Endothelial cell (in vitro differentiated cells): ENCODE results near the gene MAGEA12. TPM values are rescaled to one million over a fixed set of nuclear protein-coding genes. Genes with fewer than 3 reads are reported as not detected.
"Not testable (repeated sequence)": the region's sequence is repeated elsewhere in the genome, so short reads cannot be mapped to it uniquely, and the experiment has no call there.

ENCODE experiments used
- DNase-seq: peaks from one replicate; pipeline ENCODE4 v3.0.0; 2021; ENCODE audit warnings: low spot score
- H3K27ac Mint-ChIP-seq: one replicate; pipeline ENCODE4 v1.8.0; 2021; ENCODE audit warnings: mixed read lengths, inconsistent platforms; ENCODE audit not compliant: unreplicated experiment
- H3K27me3 Mint-ChIP-seq: one replicate; pipeline ENCODE4 v1.8.0; 2021; ENCODE audit warnings: mild to moderate bottlenecking, moderate library complexity, mixed read lengths, inconsistent platforms; ENCODE audit not compliant: unreplicated experiment
- H3K36me3 Mint-ChIP-seq: one replicate; pipeline ENCODE4 v1.8.0; 2021; ENCODE audit warnings: mild to moderate bottlenecking, low read depth, mixed read lengths, inconsistent platforms; ENCODE audit not compliant: unreplicated experiment
- H3K4me1 Mint-ChIP-seq: one replicate; pipeline ENCODE4 v1.8.0; 2021; ENCODE audit warnings: mild to moderate bottlenecking, mixed read lengths, inconsistent platforms; ENCODE audit not compliant: unreplicated experiment
- H3K4me3 Mint-ChIP-seq: one replicate; pipeline ENCODE4 v1.8.0; 2021; ENCODE audit warnings: mild to moderate bottlenecking, mixed read lengths, inconsistent platforms; ENCODE audit not compliant: unreplicated experiment
- H3K9me3 Mint-ChIP-seq: one replicate; pipeline ENCODE4 v1.8.0; 2021; ENCODE audit warnings: mixed read lengths, inconsistent platforms; ENCODE audit not compliant: unreplicated experiment
- CTCF ChIP-seq: fragments of 200-600 bp; sonication (generic); IDR thresholded peaks from one replicate; pipeline ENCODE4 v1.5.0; 2021; ENCODE audit warnings: antibody characterized with exemption; ENCODE audit not compliant: unreplicated experiment
- total RNA-seq: library from RNA; stranded (reverse); fragmentation: NEBNext Ultra II Directional; extraction: Animal tissue kit (Norgen Biotek cat#: 25700); gene quantifications from one replicate; pipeline ENCODE4 v1.2.1, GENCODE V29; 2021; ENCODE audit not compliant: unreplicated experiment

Gene MAGEA12
- total RNA-seq, 1 donor from 2014 or later, result 4.3 TPM

DNA sequence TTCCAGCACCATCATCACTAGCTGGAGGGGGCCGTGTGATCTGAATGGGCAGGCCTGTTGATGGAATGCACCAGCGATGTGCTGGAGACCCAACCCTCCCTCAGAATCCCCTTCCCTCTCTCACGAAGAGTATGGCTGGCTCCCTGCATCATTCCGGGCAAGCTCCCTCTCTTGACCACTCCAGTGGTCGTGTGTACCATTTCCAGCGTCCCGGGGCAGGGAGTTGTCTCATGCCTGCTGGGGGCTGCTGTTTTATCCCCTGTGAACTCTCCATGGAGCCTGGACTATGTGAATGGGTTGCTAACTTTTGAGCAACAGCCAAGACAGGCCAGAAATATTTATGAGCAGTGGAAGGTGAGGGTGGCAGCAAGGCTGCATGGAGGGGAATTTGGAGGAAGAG, 8.1 kb upstream of the MAGEA12 start:
- no peak overlapping the region for H3K4me3 Mint-ChIP-seq
- H3K9me3 Mint-ChIP-seq, result no peaks in the 10 kb centered on the region
- H3K27ac Mint-ChIP-seq, result no peak overlapping the region
- no peaks in the 10 kb centered on the region for H3K4me1 Mint-ChIP-seq
- no peaks in the 10 kb centered on the region for H3K36me3 Mint-ChIP-seq
- no peaks in the 10 kb centered on the region for H3K27me3 Mint-ChIP-seq
- TF ChIP-seq CTCF, result no peak
- no peak for DNase-seq

DNA sequence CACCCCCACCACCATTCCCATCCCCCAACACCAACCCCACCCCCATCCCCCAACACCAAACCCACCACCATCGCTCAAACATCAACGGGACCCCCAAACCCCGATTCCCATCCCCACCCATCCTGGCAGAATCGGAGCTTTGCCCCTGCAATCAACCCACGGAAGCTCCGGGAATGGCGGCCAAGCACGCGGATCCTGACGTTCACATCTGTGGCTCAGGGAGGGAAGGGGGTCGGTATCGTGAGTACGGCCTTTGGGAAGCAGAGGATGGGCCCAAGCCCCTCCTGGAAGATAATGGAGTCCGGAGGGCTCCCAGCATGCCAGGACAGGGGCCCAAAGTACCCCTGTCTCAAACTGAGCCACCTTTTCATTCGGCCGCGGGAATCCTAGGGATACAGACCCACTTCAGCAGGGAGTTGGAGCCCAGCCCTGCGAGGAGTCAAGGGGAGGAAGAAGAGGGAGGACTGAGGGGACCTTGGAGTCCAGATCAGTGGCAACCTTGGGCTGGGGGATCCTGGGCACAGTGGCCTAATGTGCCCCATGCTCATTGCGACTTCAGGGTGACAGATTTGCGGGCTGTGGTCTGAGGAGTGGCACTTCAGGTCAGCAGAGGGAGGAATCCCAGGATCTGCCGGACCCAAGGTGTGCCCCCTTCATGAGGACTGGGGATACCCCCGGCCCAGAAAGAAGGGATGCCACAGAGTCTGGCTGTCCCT, 744 bp downstream of the MAGEA12 start:
- not testable (repeated sequence) for DNase-seq, H3K27me3 Mint-ChIP-seq, H3K36me3 Mint-ChIP-seq, H3K4me1 Mint-ChIP-seq, H3K4me3 Mint-ChIP-seq, H3K9me3 Mint-ChIP-seq, H3K27ac Mint-ChIP-seq

- Mint-ChIP-seq H3K4me1 (no peaks in the 10 kb centered on the region), H3K36me3 (no peaks in the 10 kb centered on the region), H3K27ac (no peak overlapping the region), H3K4me3 (no peak overlapping the region), H3K9me3 (no peaks in the 10 kb centered on the region), H3K27me3 (peaks cover 2% of the 10 kb centered on the region)
- no peak for TF ChIP-seq CTCF
- DNase-seq, result no peak
Observed at GRCh38 chrX:152735101-152735500, 1.5 kb downstream of the MAGEA12 start.

- no peak overlapping the region for H3K4me3 Mint-ChIP-seq
- H3K27me3 Mint-ChIP-seq, result peaks cover 2% of the 10 kb centered on the region
- no peaks in the 10 kb centered on the region for H3K36me3 Mint-ChIP-seq
- no peaks in the 10 kb centered on the region for H3K9me3 Mint-ChIP-seq
- TF ChIP-seq CTCF, result no peak
- H3K27ac Mint-ChIP-seq, result no peak overlapping the region
- no peak for DNase-seq
- H3K4me1 Mint-ChIP-seq, result no peaks in the 10 kb centered on the region
Observed at GRCh38 chrX:152735860-152736511, 2.4 kb downstream of the MAGEA12 start.

DNA sequence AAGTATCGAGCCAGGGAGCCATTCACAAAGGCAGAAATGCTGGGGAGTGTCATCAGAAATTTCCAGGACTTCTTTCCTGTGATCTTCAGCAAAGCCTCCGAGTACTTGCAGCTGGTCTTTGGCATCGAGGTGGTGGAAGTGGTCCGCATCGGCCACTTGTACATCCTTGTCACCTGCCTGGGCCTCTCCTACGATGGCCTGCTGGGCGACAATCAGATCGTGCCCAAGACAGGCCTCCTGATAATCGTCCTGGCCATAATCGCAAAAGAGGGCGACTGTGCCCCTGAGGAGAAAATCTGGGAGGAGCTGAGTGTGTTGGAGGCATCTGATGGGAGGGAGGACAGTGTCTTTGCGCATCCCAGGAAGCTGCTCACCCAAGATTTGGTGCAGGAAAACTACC, 3.0 kb downstream of the MAGEA12 start:
- H3K27ac Mint-ChIP-seq, H3K4me1 Mint-ChIP-seq, H3K27me3 Mint-ChIP-seq, DNase-seq, H3K36me3 Mint-ChIP-seq, H3K4me3 Mint-ChIP-seq, H3K9me3 Mint-ChIP-seq: not testable (repeated sequence)

DNA sequence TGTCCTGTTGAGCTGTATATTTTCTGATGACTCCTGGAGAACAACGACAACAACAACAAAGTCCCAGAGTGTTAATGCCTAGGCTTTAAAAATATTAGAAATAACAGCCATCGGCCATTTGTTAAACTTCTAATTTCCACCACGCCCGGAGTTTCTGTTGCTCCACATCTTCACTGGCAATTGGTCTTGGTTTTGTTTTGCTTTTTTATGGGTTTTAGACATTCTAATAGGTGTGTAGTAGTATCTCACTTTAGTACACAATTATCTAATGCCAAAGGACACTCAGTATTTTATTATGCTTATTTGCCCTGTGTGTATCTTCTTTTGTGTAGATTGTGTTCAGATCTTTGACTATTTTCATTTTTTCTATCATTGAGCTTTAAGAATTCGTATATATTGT, 5.0 kb downstream of the MAGEA12 start:
- no peak for DNase-seq
- peaks cover 2% of the 10 kb centered on the region for H3K27me3 Mint-ChIP-seq
- H3K4me3 Mint-ChIP-seq, result no peak overlapping the region
- H3K4me1 Mint-ChIP-seq, result no peaks in the 10 kb centered on the region
- no peak overlapping the region for H3K27ac Mint-ChIP-seq
- no peak for TF ChIP-seq CTCF
- H3K36me3 Mint-ChIP-seq, result no peaks in the 10 kb centered on the region
- no peaks in the 10 kb centered on the region for H3K9me3 Mint-ChIP-seq

GRCh38 chrX:152753686-152754650, 20.4 kb downstream of the MAGEA12 start, which contains the start of gene MAGEA2:
Gene MAGEA2, minus strand, starts transcription at chrX:152753842. Its CDS starts 2,479 bp downstream, at chrX:152751363.
- H3K4me3 Mint-ChIP-seq, H3K27me3 Mint-ChIP-seq, H3K9me3 Mint-ChIP-seq, DNase-seq, H3K4me1 Mint-ChIP-seq, H3K36me3 Mint-ChIP-seq, H3K27ac Mint-ChIP-seq: not testable (repeated sequence)

GRCh38 chrX:152754871-152755270, 21.3 kb downstream of the MAGEA12 start:
- not testable (repeated sequence) for H3K4me1 Mint-ChIP-seq, H3K27ac Mint-ChIP-seq, H3K9me3 Mint-ChIP-seq, H3K27me3 Mint-ChIP-seq, H3K4me3 Mint-ChIP-seq, DNase-seq, H3K36me3 Mint-ChIP-seq
